HEK293 (cell line): ENCODE results near the gene GMPR.

Experiments used
- CTCF ChIA-PET: fragments of 350-600 bp; formaldehyde crosslinking; extraction: SDS; loops from one replicate; lab custom pipeline; 2021; ENCODE audit warnings: antibody characterized with exemption; lab: Yijun Ruan, JAX
- POLR2A ChIA-PET: fragments of 300-600 bp; formaldehyde crosslinking; extraction: SDS; loops from one replicate; lab custom pipeline; 2020; ENCODE audit warnings: antibody characterized with exemption, inconsistent platforms; lab: Yijun Ruan, JAX
- H3K27ac ChIP-seq: fragments of 200-500 bp; sonication (Bioruptor generic); 2 replicates; pipeline ENCODE4 v1.5.1; 2014; ENCODE audit warnings: low read depth, low read length, control low read depth, inconsistent platforms; ENCODE audit errors: extremely low read depth
- H3K36me3 ChIP-seq, 2 experiments: fragments of 200-500 bp in 1 of 2; sonication (Bioruptor generic) in 1 of 2; 1 replicate in 1 of 2; 2 replicates in 1 of 2; pipeline ENCODE4 v1.5.1; 2014 to 2017; ENCODE audit warnings: inconsistent platforms in 2 of 2, low read length in 2 of 2; ENCODE audit not compliant: control insufficient read depth in 2 of 2, insufficient read depth in 1 of 2
- H3K4me1 ChIP-seq: fragments of 200-500 bp; sonication (Bioruptor generic); 2 replicates; pipeline ENCODE4 v1.5.1; 2014; ENCODE audit warnings: mild to moderate bottlenecking, low read length, inconsistent platforms; ENCODE audit not compliant: control insufficient read depth, insufficient read depth
- H3K4me3 ChIP-seq: 2 replicates; pipeline ENCODE4 v1.5.1; 2011; ENCODE audit warnings: low read depth, mild to moderate bottlenecking, control low read depth, low read length, moderate library complexity
- H3K9me3 ChIP-seq: fragments of 200-500 bp; sonication (Bioruptor generic); 2 replicates; pipeline ENCODE4 v1.5.1; 2014; ENCODE audit warnings: low read depth, low read length, inconsistent platforms; ENCODE audit not compliant: control insufficient read depth, insufficient read depth
- PRDM10 ChIP-seq: fragments of 450-650 bp; formaldehyde crosslinking; IDR thresholded peaks from 2 replicates; pipeline ENCODE4 v1.5.1; 2016; ENCODE audit warnings: missing biosample characterization, missing genetic modification characterization
- SP7 ChIP-seq: fragments of 450-650 bp; formaldehyde crosslinking; IDR thresholded peaks from 2 replicates; pipeline ENCODE4 v1.5.1; 2016; ENCODE audit warnings: missing biosample characterization, missing genetic modification characterization
- ZBTB26 ChIP-seq: fragments of 450-650 bp; formaldehyde crosslinking; optimal IDR thresholded peaks from 2 replicates; pipeline ENCODE3; 2016; ENCODE audit warnings: missing biosample characterization, mild to moderate bottlenecking, missing genetic modification characterization
- ZNF140 ChIP-seq: fragments of 450-650 bp; formaldehyde crosslinking; IDR thresholded peaks from 2 replicates; pipeline ENCODE4 v1.5.1; 2016; ENCODE audit warnings: missing biosample characterization, missing genetic modification characterization
- ZNF221 ChIP-seq: fragments of 450-650 bp; formaldehyde crosslinking; IDR thresholded peaks from 2 replicates; pipeline ENCODE4 v1.5.1; 2017; ENCODE audit warnings: missing biosample characterization, missing genetic modification characterization, borderline replicate concordance
- ZNF266 ChIP-seq: fragments of 450-650 bp; formaldehyde crosslinking; IDR thresholded peaks from 2 replicates; pipeline ENCODE4 v1.5.1; 2016; ENCODE audit warnings: missing biosample characterization, missing genetic modification characterization, low read depth
- ZNF302 ChIP-seq: fragments of 450-650 bp; formaldehyde crosslinking; IDR thresholded peaks from 2 replicates; pipeline ENCODE4 v1.5.1; 2016; ENCODE audit warnings: missing biosample characterization, missing genetic modification characterization, low read depth
- ZNF341 ChIP-seq: fragments of 450-650 bp; formaldehyde crosslinking; IDR thresholded peaks from 2 replicates; pipeline ENCODE4; 2016; ENCODE audit warnings: low read depth, missing biosample characterization, missing genetic modification characterization
- ZNF610 ChIP-seq: fragments of 450-650 bp; formaldehyde crosslinking; IDR thresholded peaks from 2 replicates; pipeline ENCODE4 v1.5.1; 2016; ENCODE audit warnings: missing biosample characterization, missing genetic modification characterization, borderline replicate concordance
- ZNF623 ChIP-seq: fragments of 450-650 bp; formaldehyde crosslinking; IDR thresholded peaks from 2 replicates; pipeline ENCODE4 v1.5.1; 2016; ENCODE audit warnings: missing biosample characterization, missing genetic modification characterization
- ZNF791 ChIP-seq: fragments of 450-650 bp; formaldehyde crosslinking; IDR thresholded peaks from 2 replicates; pipeline ENCODE4 v1.5.1; 2016; ENCODE audit warnings: missing biosample characterization, missing genetic modification characterization
- ZNF843 ChIP-seq: fragments of 450-650 bp; formaldehyde crosslinking; IDR thresholded peaks from 2 replicates; pipeline ENCODE4 v1.5.1; 2016; ENCODE audit warnings: missing biosample characterization, missing genetic modification characterization
- ZXDB ChIP-seq: fragments of 450-650 bp; formaldehyde crosslinking; IDR thresholded peaks from 2 replicates; pipeline ENCODE4 v1.5.1; 2016; ENCODE audit warnings: missing biosample characterization, missing genetic modification characterization
- TF ChIP-seq, protein P1 (sequence below): fragments of 450-650 bp; formaldehyde crosslinking; IDR thresholded peaks from 2 replicates; pipeline ENCODE4 v1.5.1; 2016; ENCODE audit warnings: missing biosample characterization, missing genetic modification characterization
- TF ChIP-seq, protein P2 (sequence below): IDR thresholded peaks from 2 replicates; pipeline ENCODE4 v1.6.1; 2011; ENCODE audit warnings: mild to moderate bottlenecking, low read depth, low read length, borderline replicate concordance

GMPR gene

GRCh38 chr6:16229700-16230099 is 8.7 kb upstream of the GMPR start (continued):
- TF ChIP-seq ZNF843 (tag by site-specific recombination) (no peak), ZNF791 (tag by site-specific recombination) (no peak), ZNF140 (tag by site-specific recombination) (no peak)

DNA sequence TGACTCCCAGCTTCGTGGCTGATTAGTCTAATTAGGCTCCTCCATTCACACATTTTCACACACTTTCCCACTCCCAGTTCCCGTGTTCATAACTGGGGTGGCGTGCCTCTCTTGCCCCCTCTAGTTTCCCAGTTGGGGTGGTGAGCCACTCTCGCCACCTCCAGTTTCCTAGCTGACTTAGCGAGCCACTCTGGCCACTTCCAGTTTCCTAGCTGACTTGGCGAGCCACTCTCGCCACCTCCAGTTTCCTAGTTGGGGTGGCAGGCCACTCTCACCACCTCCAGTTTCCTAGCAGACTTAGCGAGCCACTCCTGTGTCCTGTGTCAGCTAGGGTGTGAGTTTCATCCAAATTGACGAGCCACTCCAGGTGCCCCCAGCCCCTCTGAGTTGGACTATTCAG is 7.4 kb upstream of the GMPR start:
- CTCF ChIA-PET: interaction anchor here (1.5 to 1.6 kb wide), 2 partner anchors 47 to 55 kb away, joined by 5 to 7 read pairs; no protein-coding TSS in a partner anchor

More for the DNA sequence above, 7.4 kb upstream of the GMPR start:
- TF ChIP-seq PRDM10 (tag by site-specific recombination) (no peak), ZNF266 (tag by site-specific recombination) (no peak), ZBTB26 (tag by site-specific recombination) (no peak), ZNF302 (tag by site-specific recombination) (no peak), ZNF221 (tag by site-specific recombination) (no peak), ZNF341 (tag by site-specific recombination) (no peak), ZNF610 (no peak), ZXDB (tag by site-specific recombination) (no peak), ZNF623 (tag by site-specific recombination) (no peak), SP7 (tag by site-specific recombination) (no peak)
- TF ChIP-seq, protein P1, sequence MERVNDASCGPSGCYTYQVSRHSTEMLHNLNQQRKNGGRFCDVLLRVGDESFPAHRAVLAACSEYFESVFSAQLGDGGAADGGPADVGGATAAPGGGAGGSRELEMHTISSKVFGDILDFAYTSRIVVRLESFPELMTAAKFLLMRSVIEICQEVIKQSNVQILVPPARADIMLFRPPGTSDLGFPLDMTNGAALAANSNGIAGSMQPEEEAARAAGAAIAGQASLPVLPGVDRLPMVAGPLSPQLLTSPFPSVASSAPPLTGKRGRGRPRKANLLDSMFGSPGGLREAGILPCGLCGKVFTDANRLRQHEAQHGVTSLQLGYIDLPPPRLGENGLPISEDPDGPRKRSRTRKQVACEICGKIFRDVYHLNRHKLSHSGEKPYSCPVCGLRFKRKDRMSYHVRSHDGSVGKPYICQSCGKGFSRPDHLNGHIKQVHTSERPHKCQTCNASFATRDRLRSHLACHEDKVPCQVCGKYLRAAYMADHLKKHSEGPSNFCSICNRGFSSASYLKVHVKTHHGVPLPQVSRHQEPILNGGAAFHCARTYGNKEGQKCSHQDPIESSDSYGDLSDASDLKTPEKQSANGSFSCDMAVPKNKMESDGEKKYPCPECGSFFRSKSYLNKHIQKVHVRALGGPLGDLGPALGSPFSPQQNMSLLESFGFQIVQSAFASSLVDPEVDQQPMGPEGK: no peak
- TF ChIP-seq, protein P2, sequence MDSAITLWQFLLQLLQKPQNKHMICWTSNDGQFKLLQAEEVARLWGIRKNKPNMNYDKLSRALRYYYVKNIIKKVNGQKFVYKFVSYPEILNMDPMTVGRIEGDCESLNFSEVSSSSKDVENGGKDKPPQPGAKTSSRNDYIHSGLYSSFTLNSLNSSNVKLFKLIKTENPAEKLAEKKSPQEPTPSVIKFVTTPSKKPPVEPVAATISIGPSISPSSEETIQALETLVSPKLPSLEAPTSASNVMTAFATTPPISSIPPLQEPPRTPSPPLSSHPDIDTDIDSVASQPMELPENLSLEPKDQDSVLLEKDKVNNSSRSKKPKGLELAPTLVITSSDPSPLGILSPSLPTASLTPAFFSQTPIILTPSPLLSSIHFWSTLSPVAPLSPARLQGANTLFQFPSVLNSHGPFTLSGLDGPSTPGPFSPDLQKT: no peak
- TF ChIP-seq, all 188 proteins: peak for 0
- no peak overlapping the region for H3K27ac ChIP-seq
- no peaks in the 10 kb centered on the region for H3K9me3 ChIP-seq
- H3K4me3 ChIP-seq: no peak overlapping the region
- no peaks in the 10 kb centered on the region for H3K36me3 ChIP-seq
- 0 out of 2 replicates have a peak, but pooled peaks cover 1% of the 10 kb centered on the region for H3K4me1 ChIP-seq
- POLR2A ChIA-PET: no interaction called here
